Coronary artery (tissue), 2 donors: ENCODE data around the gene RGS6.

Source experiments
- DNase-seq: peaks from one replicate; pipeline ENCODE4 v3.0.0-alpha.2; 2017; ENCODE audit warnings: low spot score
- H3K27ac ChIP-seq, 2 donors: fragments of 200-600 bp; sonication (generic); one replicate each; pipeline ENCODE4 v1.5.1; 2016 to 2019
- H3K4me3 ChIP-seq: fragments of 200-600 bp; sonication (generic); 2 replicates; pipeline ENCODE4 v1.5.1; 2016; ENCODE audit warnings: mild to moderate bottlenecking, moderate library complexity
- CTCF ChIP-seq: fragments of 200-600 bp; sonication (generic); IDR thresholded peaks from one replicate; pipeline ENCODE4 v1.5.1; 2019; ENCODE audit warnings: antibody characterized with exemption

Gene RGS6

GRCh38 chr14:72341686-72342085 lies 409.5 kb downstream of the RGS6 start:
- no peak for DNase-seq
- TF ChIP-seq CTCF = no peak
- Histone ChIP-seq H3K27ac (no peak overlapping the region), H3K4me3 (no peak overlapping the region)

- DNase-seq = no peak
- Histone ChIP-seq H3K27ac (no peak overlapping the region), H3K4me3 (no peak overlapping the region)
- TF ChIP-seq CTCF = no peak
Observed at GRCh38 chr14:72347118-72347517, 414.9 kb downstream of the RGS6 start.

- no peak overlapping the region for H3K27ac ChIP-seq
- no peak for DNase-seq
- no peak for TF ChIP-seq CTCF
- no peak overlapping the region for H3K4me3 ChIP-seq
Observed at GRCh38 chr14:72350215-72350614, 418.0 kb downstream of the RGS6 start.

GRCh38 chr14:72352012-72352411 lies 419.8 kb downstream of the RGS6 start:
- TF ChIP-seq CTCF = no peak
- Histone ChIP-seq H3K27ac (no peak overlapping the region), H3K4me3 (no peak overlapping the region)
- DNase-seq = no peak

GRCh38 chr14:72366619-72367018 lies 434.4 kb downstream of the RGS6 start:
- Histone ChIP-seq H3K4me3 (no peak overlapping the region), H3K27ac (no peak overlapping the region)
- TF ChIP-seq CTCF = no peak
- DNase-seq = no peak

- TF ChIP-seq CTCF = no peak
- Histone ChIP-seq H3K27ac (no peak overlapping the region), H3K4me3 (no peak overlapping the region)
- DNase-seq = no peak
Observed at GRCh38 chr14:72369106-72369505, 436.9 kb downstream of the RGS6 start.

GRCh38 chr14:72377016-72377415 lies 444.8 kb downstream of the RGS6 start:
- H3K27ac ChIP-seq = no peak overlapping the region
- no peak for DNase-seq
- TF ChIP-seq CTCF = no peak
- H3K4me3 ChIP-seq = no peak overlapping the region
